ENCODE measurements around the gene DAZAP2. TPM values are rescaled to one million over a fixed set of nuclear protein-coding genes. Genes with fewer than 3 reads are reported as not detected.

Gene DAZAP2
- total RNA-seq, 8 experiments from 2014 or later: 71.0 to 185 (median 128) TPM

Other genes starting within 250 kb of the DAZAP2 start
- 10 to 100 TPM; 20.6 to 55.2 (median 31.5) TPM for gene SLC11A2, start 212.4 kb upstream of the DAZAP2 start, total RNA-seq
- 100 to 1,000 TPM in 2 of 8 experiments, 10 to 100 TPM in 6; 36.7 to 123 (median 75.9) TPM for gene LETMD1, start 190.5 kb upstream of the DAZAP2 start, total RNA-seq
- 10 to 100 TPM; 18.5 to 50.3 (median 30.2) TPM for gene CSRNP2, start 155.2 kb upstream of the DAZAP2 start, total RNA-seq
- gene TFCP2, start 65.7 kb upstream of the DAZAP2 start, total RNA-seq: 10 to 100 TPM; 11.3 to 54.6 (median 24.3) TPM
- 10 to 100 TPM in 2 of 8 experiments, 1 to 10 TPM in 6; 3.2 to 28.7 (median 6.0) TPM for gene POU6F1, start 20.8 kb upstream of the DAZAP2 start, total RNA-seq
- 100 to 1,000 TPM in 1 of 8 experiments, 10 to 100 TPM in 2, 1 to 10 TPM in 4, under 1 TPM in 1; 0.79 to 110 (median 2.9) TPM for gene SMAGP, start 31.6 kb downstream of the DAZAP2 start, total RNA-seq
- gene BIN2, start 85.3 kb downstream of the DAZAP2 start, total RNA-seq: 1 to 10 TPM in 3 of 8 experiments, under 1 TPM in 2, not detected in 3; 0.14 to 3.0 (median 1.1) TPM
- gene CELA1, start 107.9 kb downstream of the DAZAP2 start, total RNA-seq: not detected
- gene GALNT6, start 152.6 kb downstream of the DAZAP2 start, total RNA-seq: 10 to 100 TPM in 3 of 8 experiments, under 1 TPM in 2, not detected in 3; 0.07 to 91.6 (median 50.3) TPM
- 10 to 100 TPM in 5 of 8 experiments, 1 to 10 TPM in 3; 5.8 to 26.3 (median 19.8) TPM for gene SLC4A8, start 186.0 kb downstream of the DAZAP2 start, total RNA-seq

All from motor neuron (in vitro differentiated cells).